Peyer's patch (tissue), 4 donors: Measurements from ENCODE around the gene ATG16L2.

ENCODE experiments used
- POLR2A ChIP-seq, 2 donors: fragments of 450-650 bp; IDR thresholded peaks; one replicate each; pipeline ENCODE4 v1.5.1; 2017; ENCODE audit warnings: antibody characterized with exemption in 2 of 2, mild to moderate bottlenecking in 2 of 2, moderate library complexity in 2 of 2
- TF ChIP-seq, protein P1 (sequence below), 6 experiments: fragments of 450-650 bp in 4 of 6; fragments of 200-600 bp in 2 of 6; sonication (generic) in 1 of 6; IDR thresholded peaks; one replicate each; pipeline ENCODE4 v1.5.1; 2017 to 2019; ENCODE audit warnings: antibody characterized with exemption in 6 of 6, mild to moderate bottlenecking in 3 of 6, moderate library complexity in 1 of 6

GRCh38 chr11:72766152-72766902 is 47.9 kb upstream of the ATG16L2 start:
- TF ChIP-seq, protein P1, sequence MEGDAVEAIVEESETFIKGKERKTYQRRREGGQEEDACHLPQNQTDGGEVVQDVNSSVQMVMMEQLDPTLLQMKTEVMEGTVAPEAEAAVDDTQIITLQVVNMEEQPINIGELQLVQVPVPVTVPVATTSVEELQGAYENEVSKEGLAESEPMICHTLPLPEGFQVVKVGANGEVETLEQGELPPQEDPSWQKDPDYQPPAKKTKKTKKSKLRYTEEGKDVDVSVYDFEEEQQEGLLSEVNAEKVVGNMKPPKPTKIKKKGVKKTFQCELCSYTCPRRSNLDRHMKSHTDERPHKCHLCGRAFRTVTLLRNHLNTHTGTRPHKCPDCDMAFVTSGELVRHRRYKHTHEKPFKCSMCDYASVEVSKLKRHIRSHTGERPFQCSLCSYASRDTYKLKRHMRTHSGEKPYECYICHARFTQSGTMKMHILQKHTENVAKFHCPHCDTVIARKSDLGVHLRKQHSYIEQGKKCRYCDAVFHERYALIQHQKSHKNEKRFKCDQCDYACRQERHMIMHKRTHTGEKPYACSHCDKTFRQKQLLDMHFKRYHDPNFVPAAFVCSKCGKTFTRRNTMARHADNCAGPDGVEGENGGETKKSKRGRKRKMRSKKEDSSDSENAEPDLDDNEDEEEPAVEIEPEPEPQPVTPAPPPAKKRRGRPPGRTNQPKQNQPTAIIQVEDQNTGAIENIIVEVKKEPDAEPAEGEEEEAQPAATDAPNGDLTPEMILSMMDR (IDR thresholded peaks at IDR 0.05) = no peak
- TF ChIP-seq POLR2A (IDR thresholded peaks at IDR 0.05) = no peak
